Stimulated activated CD8-positive, alpha-beta memory T cell treated with anti-CD3 and anti-CD28 coated beads, Interleukin-4, amount 100 ng/mL, for 4 hours (primary cell): ENCODE measurements around the gene FRK.
"Not testable (repeated sequence)": the region's sequence is repeated elsewhere in the genome, so short reads cannot be mapped to it uniquely, and the experiment has no call there.

ENCODE experiments used
- DNase-seq, 2 donors: peaks; one replicate each; pipeline ENCODE4 v3.0.0-alpha.2; 2020; ENCODE audit warnings: low read depth in 2 of 2, low spot score in 1 of 2

The FRK gene

DNA sequence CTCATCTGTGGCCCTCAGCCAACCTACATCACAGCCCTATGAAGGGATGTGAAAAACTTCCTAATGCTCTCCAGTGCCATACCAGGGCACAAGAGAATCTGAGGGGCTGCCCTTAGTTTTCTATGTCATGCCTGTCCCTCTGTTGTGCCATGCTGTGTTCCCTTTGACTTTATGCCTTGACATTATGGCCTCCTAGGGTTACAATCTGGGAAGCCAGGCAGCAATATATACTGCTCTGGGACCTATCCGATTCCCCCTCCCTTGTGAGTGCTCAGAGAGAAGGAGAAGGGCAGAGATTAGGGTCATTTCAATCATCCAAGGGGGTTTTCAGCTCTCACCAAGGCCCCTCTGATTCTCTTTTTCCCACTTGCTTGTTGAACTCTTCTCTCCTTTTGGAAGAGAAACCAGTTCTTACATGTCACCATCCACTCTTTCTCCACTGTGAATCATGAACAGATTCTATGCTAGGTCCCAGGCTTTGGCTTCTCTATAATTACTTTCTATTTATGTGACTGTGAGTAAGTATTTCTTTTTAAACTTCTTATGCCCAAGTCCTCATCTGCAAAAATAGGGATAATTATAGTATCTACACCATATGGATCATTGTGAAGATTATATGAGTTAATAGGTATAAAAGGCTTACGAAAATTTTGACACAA, 14.2 kb upstream of the FRK start:
- no peak for DNase-seq

DNA sequence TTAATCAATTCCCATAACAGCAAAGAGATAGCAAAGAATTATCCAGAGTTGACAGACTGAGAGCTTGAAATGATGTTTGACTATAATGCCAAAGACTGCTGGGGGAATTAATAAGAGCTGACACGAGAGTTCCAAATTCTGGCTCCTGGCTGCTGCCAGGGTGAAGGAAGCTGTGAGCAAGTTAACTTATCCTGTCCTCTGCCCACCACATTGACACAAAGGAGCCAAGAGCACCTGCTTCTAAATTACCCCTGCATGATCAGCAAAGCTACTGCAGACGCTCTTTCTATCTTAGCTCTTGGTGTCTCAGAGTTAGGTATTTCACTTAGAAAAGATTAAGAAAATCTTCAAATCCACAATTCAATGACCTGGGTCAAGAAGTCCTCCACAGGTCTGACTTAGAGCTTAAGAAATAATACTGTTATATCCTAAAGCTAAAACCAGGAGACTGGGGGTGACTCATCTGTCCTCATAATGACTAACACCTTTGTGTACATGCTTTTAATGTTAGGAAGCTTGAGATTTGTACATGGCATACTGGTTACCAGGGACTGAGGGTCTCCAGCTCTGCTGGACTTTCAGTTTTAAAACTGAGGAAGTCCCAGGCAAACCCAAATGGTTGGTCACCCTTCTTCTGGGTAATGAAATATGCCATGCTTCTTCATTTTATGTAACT, 13.2 kb upstream of the FRK start:
- no peak for DNase-seq

DNA sequence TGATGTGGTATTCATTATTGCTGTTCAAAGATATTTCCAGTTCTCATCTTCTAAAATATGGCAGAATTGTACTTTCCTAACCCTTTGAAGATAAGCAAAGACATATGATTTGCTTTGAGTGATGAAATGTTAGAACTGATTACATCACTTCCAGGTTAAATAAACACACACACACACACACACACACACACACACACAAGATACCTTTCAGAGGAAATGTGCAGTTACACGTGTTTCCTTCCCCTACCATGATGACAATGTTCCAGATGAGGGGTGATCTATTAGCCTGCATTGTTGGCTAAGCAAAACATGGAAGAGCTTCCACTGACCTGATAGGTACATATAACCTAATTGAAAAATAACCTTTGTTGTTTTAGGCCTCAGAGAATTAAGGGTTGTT, 11.7 kb upstream of the FRK start:
- no peak for DNase-seq

DNA sequence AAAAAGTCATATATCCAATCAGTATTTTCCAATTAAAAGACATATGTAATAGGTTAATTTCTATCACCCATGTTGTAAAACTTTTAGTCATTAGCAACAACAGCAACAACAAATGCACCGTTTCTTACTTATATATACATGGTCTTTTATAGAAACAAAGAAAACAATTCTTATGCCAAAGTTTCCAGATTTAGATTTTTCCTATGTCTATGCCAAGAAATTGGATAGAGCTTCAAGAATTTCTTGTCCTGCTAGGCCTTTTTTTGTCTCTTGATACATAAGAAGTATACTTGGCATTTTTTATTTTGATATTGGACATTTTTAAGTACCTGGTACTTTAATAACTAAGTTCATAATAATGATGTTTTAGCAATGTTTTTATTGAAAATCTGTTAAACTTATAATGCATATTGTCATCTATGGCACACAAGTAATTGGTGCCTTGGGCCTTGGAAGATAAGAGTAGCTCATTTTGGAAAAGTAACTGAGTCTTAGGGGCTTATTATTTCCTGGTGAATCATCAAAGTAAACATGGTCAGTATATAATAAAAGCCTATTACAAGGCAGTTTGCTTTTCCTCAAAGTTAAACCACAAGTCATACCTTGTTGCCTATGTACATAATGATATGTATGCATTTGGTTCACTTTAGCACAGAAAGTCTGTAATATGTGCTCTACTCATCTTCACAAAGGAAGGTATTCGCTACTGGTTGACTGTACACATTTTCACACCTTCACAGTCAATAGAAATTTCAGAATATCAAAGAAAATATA, 10.1 kb upstream of the FRK start:
- no peak for DNase-seq

DNA sequence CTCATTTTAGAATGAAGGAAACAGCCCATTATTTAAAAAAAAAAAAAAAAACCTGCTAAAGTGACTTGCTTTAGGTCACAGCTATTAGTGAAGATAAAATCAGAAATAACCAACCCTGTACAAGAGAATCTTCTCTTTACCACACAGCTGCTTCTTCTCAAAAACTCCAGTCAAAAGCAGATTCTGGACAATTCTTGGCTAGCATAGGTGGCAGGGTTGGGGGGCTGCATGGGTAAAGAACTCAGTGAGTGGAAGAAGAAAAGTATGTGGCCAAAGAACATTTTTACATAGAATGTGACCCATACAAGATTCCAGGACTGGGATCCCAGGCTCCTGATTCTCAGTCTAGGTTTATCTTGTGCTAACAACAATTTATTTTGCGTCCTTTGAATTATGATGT, 9.4 kb upstream of the FRK start:
- DNase-seq: no peak

DNA sequence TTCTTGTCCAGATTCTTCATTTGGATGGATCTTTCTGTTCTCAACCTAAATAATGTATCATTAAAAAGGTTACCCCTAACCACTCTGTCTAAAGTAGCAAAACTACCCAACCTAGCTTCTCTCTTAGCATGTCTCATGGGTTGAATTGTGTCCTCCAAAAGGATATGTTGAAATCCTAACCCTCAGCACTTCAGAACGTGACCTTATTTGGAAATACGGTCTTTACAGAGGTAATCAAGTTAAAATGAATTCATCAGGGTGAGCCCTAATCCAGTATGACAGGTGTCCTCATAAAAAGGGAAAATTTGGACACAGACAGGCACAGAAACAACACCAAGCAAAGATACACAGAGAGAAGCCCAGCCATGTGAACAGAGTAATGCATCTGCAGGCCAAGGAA, 6.1 kb upstream of the FRK start:
- no peak for DNase-seq

DNA sequence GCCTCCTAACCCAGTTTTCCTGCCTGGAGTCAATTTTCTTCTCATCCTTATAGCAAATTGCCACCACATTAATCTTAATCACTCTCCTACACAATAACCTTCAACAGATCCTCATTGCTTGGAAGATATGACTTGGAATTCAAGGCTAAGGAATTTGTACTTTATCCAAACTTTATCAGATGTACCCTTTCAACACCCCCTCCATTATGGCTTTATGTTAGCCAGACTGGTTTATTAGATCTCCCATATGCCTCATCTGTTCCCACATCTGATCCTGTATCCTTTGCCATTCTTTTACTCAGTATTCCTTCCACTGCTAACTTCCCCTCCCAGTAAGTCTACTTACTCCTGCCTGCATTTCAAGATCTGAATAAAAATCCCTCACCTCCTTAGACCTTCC, 4.0 kb upstream of the FRK start:
- no peak for DNase-seq

DNA sequence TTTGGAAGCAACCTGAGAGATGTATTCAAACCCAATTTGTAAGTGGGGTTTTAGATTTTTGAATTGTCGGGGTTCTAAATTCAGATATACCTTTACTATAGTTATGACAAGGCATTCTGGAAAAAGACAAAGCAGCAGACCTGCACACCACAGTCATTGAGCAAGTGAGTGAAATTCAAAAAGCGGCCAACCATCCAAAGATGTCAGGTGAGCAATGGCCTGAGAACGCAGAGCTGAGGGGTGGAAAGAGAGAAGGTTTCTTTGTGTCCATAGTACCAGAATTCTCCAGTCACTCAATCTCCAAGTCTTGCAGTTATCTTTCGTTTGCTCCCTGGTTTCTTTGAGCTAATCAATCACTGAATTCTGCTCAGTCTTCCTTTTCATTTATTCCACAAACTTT, 1.8 kb upstream of the FRK start:
- DNase-seq: no peak

DNA sequence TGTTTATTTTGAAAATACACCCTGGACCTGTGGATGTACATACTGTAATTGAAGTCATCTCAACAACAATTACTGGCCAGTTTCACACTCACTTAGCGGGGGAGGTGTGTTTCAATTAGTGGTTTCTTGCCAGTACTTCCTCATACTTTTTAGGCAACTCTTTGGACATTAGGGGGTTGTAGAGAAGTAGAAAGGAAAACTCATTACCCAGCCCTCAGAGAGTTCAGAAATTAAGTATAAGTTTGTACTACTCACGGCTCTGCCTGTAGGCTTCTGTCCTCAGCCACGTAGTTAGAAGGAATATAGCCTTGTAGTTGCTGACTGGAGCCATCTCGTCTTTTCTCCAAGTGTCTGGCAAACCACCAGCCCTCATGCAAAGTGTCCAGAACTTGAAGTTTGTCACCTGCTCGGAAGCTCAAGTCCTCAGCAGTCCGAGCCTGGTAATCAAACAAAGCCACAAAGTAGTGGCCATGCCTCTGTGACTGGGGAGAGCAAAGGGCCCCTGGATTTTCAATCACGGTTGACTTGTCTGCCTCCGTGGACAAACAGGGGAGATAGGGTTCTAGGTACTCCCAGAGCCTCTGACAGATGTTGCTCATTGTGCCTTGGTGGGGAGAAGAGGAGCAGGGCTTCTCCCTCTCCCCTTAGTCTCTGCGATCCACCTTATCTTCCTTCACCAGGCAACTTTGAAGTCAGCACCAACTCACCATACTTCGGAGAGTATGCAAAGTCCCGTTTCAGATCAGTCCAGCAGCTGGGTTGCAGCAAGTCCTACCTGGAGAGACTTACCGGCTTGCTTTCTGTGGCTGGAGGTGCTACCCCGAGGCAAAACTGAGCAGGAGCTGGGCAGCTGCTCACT, 749 bp downstream of the FRK start:
- DNase-seq: no peak

DNA sequence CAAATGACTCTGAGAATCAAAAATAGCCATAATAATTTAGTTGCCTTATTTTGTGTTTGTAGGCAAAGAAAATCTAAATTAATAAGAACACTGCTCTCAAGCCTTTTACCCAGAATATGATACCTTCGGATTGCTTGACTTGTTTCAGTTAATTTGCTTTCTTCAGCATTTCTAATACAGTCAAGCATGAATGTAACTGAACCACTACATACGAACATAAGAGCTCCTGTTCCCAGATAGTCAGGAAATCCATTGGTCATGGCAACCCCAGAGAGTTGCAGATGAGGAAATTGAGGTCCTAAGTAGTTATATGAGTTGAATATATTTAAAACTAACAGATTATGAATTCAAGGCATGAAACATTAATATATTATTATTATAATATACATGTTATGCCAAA, 2.9 kb downstream of the FRK start:
- no peak for DNase-seq

DNA sequence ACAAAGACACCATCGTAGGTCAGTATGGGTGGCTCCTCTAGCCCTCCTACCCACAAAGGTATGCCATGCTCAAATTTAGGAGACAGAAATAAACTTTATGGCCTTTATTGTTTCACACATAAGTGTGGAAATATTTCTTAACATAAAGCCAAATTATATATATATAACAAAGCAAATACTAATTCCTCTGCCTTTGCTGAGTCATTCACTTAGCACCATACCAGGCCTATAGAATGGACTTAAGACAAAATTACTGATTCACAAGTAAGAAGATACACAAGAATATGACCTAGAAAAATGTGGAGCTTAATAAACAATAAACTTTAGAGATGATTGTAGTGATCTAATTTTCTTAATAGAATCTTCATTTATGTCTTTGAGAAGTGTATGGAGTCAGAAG, 5.2 kb downstream of the FRK start:
- no peak for DNase-seq

DNA sequence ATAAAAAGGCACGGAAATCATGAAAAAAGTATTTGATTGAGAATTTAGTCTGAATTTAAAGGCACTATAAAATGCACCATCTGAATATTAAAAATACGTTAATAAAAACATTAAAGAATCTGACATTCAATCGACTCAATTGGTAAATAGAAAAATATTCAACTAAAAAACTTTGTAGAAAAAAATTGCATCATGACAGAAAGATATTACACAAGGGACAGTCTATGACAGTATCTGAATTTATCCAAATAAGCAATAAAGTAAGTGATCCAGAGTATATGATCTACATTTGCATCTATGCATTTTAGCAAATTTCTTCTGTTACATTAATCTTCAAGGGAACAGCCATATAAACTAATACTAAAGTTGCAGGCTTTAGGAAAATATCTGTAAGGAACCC, 9.4 kb downstream of the FRK start:
- DNase-seq: no peak

DNA sequence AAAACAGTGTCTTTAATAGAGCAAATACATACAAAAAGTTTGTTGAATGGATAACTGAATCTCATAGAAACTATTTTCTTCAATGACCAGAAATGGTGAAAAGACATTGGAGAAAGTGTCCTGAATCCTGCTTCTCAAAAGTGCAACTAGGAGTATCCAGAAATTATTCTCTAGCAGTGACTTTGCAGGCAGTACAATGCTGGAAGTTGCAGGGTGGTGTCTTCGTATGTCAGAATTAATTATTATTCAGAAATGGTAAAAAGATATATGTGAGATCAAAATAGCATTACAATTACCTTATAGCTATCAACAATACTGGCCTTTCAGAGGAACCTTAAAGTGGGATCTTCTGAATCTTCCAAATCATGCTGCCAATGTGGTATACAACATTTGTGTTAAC, 10.0 kb downstream of the FRK start:
- DNase-seq: no peak

DNA sequence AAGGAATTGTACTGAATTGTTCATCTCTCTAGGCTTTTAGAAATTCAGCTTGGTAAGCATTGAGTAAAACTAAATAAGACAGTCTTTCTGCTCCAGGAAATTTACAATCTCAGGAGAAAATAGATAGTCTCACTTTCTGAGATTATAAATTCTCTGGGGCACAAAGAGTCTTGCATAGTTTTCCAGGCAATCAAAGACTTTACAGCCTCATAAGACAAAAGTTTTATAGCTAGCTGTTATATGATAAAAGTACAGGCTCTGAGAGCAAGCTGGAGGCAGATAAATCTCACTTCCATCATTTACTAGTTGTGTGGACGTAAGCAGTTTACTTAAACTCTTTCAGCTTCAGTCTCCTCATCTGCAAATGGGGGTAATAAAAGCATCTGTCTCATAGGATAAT, 11.4 kb downstream of the FRK start:
- DNase-seq: no peak

DNA sequence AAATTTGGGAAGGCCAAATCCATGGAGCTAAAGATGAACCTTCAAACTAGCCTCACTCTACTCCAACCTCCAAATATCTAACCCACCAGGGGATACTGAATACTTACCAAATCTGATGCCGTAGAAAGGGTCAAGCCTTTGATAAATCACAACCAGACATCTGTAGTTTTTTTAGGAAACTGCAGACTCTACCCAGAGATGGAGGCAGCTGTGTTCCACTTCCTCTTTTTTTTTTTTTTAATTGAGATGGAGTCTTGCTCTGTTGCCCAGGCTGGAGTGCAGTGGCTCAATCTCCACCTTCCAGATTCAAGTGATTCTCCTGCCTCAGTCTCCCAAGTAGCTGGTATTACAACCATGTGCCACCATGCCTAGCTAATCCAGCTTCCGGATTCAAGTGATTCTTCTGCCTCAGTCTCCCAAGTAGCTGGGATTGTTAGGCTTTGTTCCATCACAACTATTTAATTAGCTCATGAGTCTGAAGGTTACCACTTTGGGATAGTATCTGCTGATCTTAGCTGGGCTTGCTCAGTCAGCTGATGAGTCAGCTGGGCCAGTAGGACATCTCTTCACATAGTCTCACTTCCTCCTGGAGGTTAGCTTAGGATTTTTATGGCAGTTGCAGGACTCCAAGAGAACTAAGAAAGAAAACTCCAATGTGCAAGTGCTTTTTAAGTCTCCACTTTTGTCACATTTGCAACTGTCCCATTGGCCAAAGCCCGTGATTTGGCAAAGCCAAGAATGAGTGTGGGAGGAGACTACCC, 13.3 kb downstream of the FRK start:
- DNase-seq: no peak

DNA sequence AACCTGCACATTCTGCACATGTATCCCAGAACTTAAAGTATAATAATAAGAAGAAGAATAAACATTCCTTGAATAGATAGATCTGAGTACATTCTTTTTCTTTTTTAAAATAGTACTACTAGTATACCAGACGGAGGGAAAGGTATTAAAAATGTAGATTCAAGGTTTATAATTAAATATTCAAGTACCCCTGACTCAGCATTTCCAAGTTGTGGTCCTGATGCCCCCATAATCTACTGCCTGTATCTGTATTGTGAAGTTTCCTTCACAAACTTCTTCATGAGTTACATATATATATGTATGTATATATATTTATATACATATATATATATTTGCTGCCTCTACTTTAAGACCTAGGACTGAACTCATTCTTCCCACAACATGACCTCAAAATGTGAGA, 14.0 kb downstream of the FRK start:
- no peak for DNase-seq

DNA sequence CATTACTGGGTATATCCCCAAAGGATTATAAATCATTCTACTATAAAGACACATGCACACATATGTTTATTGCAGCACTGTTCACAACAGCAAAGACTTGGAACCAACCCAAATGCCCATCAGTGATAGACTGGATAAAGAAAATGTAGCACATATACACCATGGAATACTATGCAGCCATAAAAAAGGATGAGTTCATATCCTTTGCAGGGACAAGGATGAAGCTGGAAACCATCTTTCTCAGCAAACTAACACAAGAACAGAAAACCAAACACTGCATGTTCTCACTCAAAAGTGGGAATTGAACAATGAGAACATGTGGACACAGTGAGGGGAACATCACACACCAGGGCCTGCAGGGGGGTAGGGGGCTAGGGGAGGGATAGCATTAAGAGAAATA, 14.4 kb downstream of the FRK start:
- not testable (repeated sequence) for DNase-seq

DNA sequence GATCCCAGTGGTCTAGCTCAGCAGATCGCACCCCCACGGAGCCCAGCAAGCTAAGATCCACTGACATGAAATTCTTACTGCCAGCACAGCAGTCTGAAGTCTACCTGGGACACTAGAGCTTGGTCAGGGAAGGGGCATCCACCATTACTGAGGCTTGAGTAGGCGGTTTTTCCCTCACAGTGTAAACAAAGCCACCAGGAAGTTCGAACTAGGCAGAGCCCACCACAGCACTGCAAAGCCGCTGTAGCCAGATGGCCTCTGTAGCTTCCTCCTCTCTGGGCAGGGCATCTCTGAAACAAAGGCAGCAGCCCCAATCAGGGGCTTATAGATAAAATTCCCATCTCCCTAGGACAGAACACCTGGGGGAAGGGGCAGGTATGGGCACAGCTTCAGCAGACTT, 18.8 kb downstream of the FRK start:
- DNase-seq: no peak

DNA sequence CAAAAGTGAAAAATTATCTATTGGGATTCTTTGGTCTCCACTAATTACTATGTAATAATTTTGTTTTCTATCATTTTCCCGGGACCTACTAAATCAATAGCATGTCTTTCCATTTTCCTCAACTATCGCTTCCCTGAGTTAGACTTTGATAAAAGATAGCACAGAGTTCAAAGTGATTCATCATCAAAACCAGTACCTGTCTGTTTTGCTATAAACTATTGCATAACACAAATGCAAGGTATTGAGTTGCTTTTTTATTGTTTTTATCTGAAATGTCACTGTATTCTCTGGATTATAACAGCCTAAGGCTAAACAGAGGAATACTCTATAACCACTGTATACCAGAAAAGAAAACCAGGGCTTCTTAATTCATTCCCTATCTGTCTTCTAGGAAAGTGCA, 19.7 kb downstream of the FRK start:
- no peak for DNase-seq

DNA sequence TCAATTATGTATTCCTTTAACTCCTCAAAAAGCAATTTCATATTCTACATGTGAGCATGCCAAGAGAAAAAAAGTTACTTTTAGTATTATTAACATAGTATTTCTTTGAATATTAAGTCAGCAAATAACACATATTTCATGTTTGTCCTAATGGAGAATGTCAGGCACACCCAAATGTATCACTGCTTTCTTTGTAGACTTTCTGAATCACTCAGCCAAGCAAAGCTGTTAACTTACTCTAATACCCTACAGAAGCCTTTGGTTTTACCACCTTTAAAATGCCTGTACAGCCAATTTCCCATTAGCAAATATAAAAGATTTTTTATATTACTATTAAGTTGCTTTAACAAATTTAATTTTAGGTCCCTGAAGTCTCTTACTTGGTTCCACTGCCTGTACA, 23.8 kb downstream of the FRK start:
- no peak for DNase-seq
